ENCODE measurements around the gene FGF6. TPM values are rescaled to one million over a fixed set of nuclear protein-coding genes. Genes with fewer than 3 reads are reported as not detected.

FGF6 gene
- total and polyA plus RNA-seq, 2 of the 13 experiments (the other 11 are each of a cell fraction or from before 2014, with no cell fraction given), result not detected

GRCh38 chr12:4423528-4424195, 22.0 kb downstream of the FGF6 start (continued):
- no peak for TF ChIP-seq LRRFIP1 (CRISPR knock-in tag; conservative IDR thresholded peaks at IDR 0.05)
- no peak for TF ChIP-seq DR1 (CRISPR knock-in tag; IDR thresholded peaks at IDR 0.05)
- TF ChIP-seq PAWR (CRISPR knock-in tag; IDR thresholded peaks at IDR 0.05; ENCODE audit: borderline replicate concordance), result no peak
- TF ChIP-seq MTF2 (CRISPR knock-in tag; IDR thresholded peaks at IDR 0.05; ENCODE audit: borderline replicate concordance), result no peak
- no peak for TF ChIP-seq ZFP1 (CRISPR knock-in tag; IDR thresholded peaks at IDR 0.05)
- no peak for TF ChIP-seq POLR2AphosphoS5 (IDR thresholded peaks at IDR 0.05; ENCODE audit: low read depth, low read length)

- no TSS peak for BruUV-seq (replicated peaks)
- H3K4me3 ChIP-seq (replicated peaks in 1 of 3; ENCODE audit: insufficient read depth in 1 of 3, low read depth in 2 of 3, low read length in 3 of 3), result no peak overlapping the region
- no peaks in the 10 kb centered on the region for H3K4me1 ChIP-seq (ENCODE audit: insufficient read depth, low read length)
- in situ Hi-C loops (cut with HindIII; ENCODE audit: extremely low pct_ligation_motif_present, low pct_unique_long_range_greater_than_20kb), result no loop called here
- FAIRE-seq (no peak), DNase-seq (ENCODE audit: low spot score) (no peak), ATAC-seq (no peak)
- no peaks in the 10 kb centered on the region for H3K9me3 ChIP-seq (ENCODE audit: low read length)
- H3K9ac ChIP-seq (ENCODE audit: insufficient read depth, low read depth, low read length), result no peak overlapping the region
- peaks cover 0 to 28% of the 10 kb centered on the region in 2 experiments; a peak in 3 of 5 replicates for H3K27me3 ChIP-seq (ENCODE audit: control insufficient read depth in 1 of 2, insufficient read depth in 2 of 2, low read length in 2 of 2)
- no peaks in the 10 kb centered on the region for H3K36me3 ChIP-seq (replicated peaks in 1 of 2; ENCODE audit: control insufficient read depth in 1 of 2, insufficient read depth in 2 of 2, low read length in 2 of 2)
- no peak overlapping the region for H3K4me2 ChIP-seq (ENCODE audit: low read depth, low read length)
- H2AFZ ChIP-seq (ENCODE audit: low read length), result no peak overlapping the region
- no peak overlapping the region for H3K27ac ChIP-seq (ENCODE audit: extremely low read length, insufficient read depth, low read length)
- 25% methylated on average over 6 of the region's 9 CpGs for WGBS (ENCODE audit: low lambda C conversion rate)
- no peaks in the 10 kb centered on the region for H3K79me2 ChIP-seq (ENCODE audit: insufficient read depth, low read length)
- intact Hi-C loops (cut with micrococcal nuclease; ENCODE audit: unreplicated experiment), result no loop called here
- ChIA-PET POLR2A (no interaction called here), CTCF (ENCODE audit: low intra/inter-chr PET ratio, low total read pairs) (interaction anchor here (4.6 kb wide), 1 partner anchor 103 kb away, joined by 37 read pairs; no protein-coding TSS in a partner anchor)
- no peaks in the 10 kb centered on the region for H4K20me1 ChIP-seq (ENCODE audit: insufficient read depth, low read length)
- TF ChIP-seq MLX (CRISPR knock-in tag; IDR thresholded peaks at IDR 0.05) (no peak), SP2 (CRISPR knock-in tag; IDR thresholded peaks at IDR 0.05) (no peak), ZFP1 (CRISPR knock-in tag; IDR thresholded peaks at IDR 0.05) (no peak), HMGXB4 (CRISPR knock-in tag; IDR thresholded peaks at IDR 0.05; ENCODE audit: borderline replicate concordance in 1 of 2, low read depth in 1 of 2) (no peak), ZBTB14 (CRISPR knock-in tag; IDR thresholded peaks at IDR 0.05) (no peak), ZNF564 (CRISPR knock-in tag; IDR thresholded peaks at IDR 0.05) (no peak), MAZ (IDR thresholded peaks at IDR 0.05; ENCODE audit: borderline replicate concordance, low read depth, low read length) (no peak), MAZ (CRISPR knock-in tag; IDR thresholded peaks at IDR 0.05; ENCODE audit: low read depth) (no peak), KLF15 (CRISPR knock-in tag; IDR thresholded peaks at IDR 0.05; ENCODE audit: borderline replicate concordance) (no peak), NFKB2 (CRISPR knock-in tag; IDR thresholded peaks at IDR 0.05; ENCODE audit: borderline replicate concordance) (no peak), SMAD1 (CRISPR knock-in tag; IDR thresholded peaks at IDR 0.05; ENCODE audit: borderline replicate concordance, low read depth) (no peak)
Observed at GRCh38 chr12:4422985-4423384, 22.6 kb downstream of the FGF6 start.
